Measurements from ENCODE around the gene SLC39A8.

- TF ChIP-seq RAD21 (IDR thresholded peaks at IDR 0.05; ENCODE audit: low read depth) (no peak), POLR2A (IDR thresholded peaks at IDR 0.05; ENCODE audit: borderline replicate concordance, extremely low read depth, insufficient read depth, insufficient read length) (no peak), CTCF (IDR thresholded peaks at IDR 0.05 in 2 of 3, conservative IDR thresholded peaks at IDR 0.05 in 1 of 3; ENCODE audit: borderline replicate concordance in 1 of 3, insufficient read depth in 1 of 3, low read depth in 2 of 3, low read length in 2 of 3) (no peak), ZBTB33 (IDR thresholded peaks at IDR 0.05; ENCODE audit: extremely low read depth, insufficient replicate concordance, low read length) (no peak), MAX (IDR thresholded peaks at IDR 0.05) (no peak), ELF1 (IDR thresholded peaks at IDR 0.05; ENCODE audit: borderline replicate concordance, low read depth) (no peak), SIN3A (IDR thresholded peaks at IDR 0.05; ENCODE audit: low read depth) (no peak), SP1 (IDR thresholded peaks at IDR 0.05; ENCODE audit: low read depth) (no peak), ATF3 (IDR thresholded peaks at IDR 0.05) (no peak), POLR2AphosphoS5 (IDR thresholded peaks at IDR 0.05; ENCODE audit: low read depth, low read length) (no peak), REST (IDR thresholded peaks at IDR 0.05; ENCODE audit: low read depth) (no peak), EZH2 (IDR thresholded peaks at IDR 0.05) (no peak)
These were observed 94.9 kb downstream of the SLC39A8 start for GRCh38 chr4:102250341-102250740.
